Measurements from ENCODE around the gene SLC35B2.

- TF ChIP-seq CTCF (IDR thresholded peaks at IDR 0.05), result no peak
- no peak for TF ChIP-seq POLR2A (IDR thresholded peaks at IDR 0.05)
Observed at GRCh38 chr6:44272529-44272928, 15.2 kb upstream of the SLC35B2 start.
